ENCODE data around the gene PPM1H.

DNA sequence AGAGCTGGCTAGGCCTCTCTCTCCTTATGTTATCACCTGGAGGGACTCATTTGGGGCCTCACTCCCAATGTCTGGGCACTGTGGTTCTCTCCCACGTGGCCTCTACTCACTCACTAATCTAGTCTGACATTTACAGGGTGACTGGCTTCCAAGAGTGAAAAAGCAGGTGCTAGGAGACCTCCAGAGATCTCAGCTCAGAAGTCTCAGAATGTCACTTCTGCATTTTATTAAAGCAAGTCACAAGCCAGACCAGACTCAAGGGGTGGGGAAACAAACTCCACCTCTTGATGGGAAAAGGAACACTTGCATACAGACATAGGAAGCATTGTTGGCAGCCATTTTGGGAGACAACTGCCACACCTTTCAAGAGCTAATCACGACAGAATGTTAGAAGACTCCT is 292.5 kb downstream of the PPM1H start:
- TF ChIP-seq, protein P1, sequence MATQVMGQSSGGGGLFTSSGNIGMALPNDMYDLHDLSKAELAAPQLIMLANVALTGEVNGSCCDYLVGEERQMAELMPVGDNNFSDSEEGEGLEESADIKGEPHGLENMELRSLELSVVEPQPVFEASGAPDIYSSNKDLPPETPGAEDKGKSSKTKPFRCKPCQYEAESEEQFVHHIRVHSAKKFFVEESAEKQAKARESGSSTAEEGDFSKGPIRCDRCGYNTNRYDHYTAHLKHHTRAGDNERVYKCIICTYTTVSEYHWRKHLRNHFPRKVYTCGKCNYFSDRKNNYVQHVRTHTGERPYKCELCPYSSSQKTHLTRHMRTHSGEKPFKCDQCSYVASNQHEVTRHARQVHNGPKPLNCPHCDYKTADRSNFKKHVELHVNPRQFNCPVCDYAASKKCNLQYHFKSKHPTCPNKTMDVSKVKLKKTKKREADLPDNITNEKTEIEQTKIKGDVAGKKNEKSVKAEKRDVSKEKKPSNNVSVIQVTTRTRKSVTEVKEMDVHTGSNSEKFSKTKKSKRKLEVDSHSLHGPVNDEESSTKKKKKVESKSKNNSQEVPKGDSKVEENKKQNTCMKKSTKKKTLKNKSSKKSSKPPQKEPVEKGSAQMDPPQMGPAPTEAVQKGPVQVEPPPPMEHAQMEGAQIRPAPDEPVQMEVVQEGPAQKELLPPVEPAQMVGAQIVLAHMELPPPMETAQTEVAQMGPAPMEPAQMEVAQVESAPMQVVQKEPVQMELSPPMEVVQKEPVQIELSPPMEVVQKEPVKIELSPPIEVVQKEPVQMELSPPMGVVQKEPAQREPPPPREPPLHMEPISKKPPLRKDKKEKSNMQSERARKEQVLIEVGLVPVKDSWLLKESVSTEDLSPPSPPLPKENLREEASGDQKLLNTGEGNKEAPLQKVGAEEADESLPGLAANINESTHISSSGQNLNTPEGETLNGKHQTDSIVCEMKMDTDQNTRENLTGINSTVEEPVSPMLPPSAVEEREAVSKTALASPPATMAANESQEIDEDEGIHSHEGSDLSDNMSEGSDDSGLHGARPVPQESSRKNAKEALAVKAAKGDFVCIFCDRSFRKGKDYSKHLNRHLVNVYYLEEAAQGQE (IDR thresholded peaks at IDR 0.05; ENCODE audit: low read depth, low read length) = no peak
- TF ChIP-seq SMC3 (IDR thresholded peaks at IDR 0.05; ENCODE audit: low read depth, low read length) (no peak), EP300 (IDR thresholded peaks at IDR 0.05; ENCODE audit: borderline replicate concordance in 1 of 2, low read depth in 1 of 2, low read length in 1 of 2) (no peak), MEF2A (IDR thresholded peaks at IDR 0.05; ENCODE audit: borderline replicate concordance, low read depth) (no peak), JUND (IDR thresholded peaks at IDR 0.05) (no peak), TEAD4 (IDR thresholded peaks at IDR 0.05; ENCODE audit: borderline replicate concordance, insufficient read depth) (no peak), TAF1 (IDR thresholded peaks at IDR 0.05; ENCODE audit: borderline replicate concordance, low read depth, low read length) (no peak)
- TF ChIP-seq, protein P2, sequence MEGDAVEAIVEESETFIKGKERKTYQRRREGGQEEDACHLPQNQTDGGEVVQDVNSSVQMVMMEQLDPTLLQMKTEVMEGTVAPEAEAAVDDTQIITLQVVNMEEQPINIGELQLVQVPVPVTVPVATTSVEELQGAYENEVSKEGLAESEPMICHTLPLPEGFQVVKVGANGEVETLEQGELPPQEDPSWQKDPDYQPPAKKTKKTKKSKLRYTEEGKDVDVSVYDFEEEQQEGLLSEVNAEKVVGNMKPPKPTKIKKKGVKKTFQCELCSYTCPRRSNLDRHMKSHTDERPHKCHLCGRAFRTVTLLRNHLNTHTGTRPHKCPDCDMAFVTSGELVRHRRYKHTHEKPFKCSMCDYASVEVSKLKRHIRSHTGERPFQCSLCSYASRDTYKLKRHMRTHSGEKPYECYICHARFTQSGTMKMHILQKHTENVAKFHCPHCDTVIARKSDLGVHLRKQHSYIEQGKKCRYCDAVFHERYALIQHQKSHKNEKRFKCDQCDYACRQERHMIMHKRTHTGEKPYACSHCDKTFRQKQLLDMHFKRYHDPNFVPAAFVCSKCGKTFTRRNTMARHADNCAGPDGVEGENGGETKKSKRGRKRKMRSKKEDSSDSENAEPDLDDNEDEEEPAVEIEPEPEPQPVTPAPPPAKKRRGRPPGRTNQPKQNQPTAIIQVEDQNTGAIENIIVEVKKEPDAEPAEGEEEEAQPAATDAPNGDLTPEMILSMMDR (IDR thresholded peaks at IDR 0.05) = no peak
